ENCODE results near the gene TMPRSS5.

Gene TMPRSS5

DNA sequence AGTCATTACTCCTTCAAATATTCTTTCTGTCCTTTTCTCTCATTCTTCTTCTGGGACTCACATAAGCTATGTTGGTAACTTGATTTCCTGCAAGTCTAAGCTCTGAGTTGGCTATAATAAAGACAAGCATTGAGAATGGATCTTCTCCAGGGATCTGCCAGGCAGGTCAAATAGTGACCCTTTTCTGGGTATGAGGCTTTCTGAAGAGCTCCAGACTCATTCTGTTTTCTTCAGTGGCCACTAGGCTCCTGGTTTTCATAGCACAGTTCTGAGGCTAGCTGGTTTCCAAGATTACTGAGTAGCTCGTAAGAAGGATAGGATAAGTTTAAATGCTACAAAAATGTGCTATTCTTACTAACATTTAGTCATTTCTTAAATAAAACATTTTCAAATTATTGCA, 38.3 kb downstream of the TMPRSS5 start:
- H3K9ac ChIP-seq (ENCODE audit: insufficient read length, low read depth), result no peak overlapping the region
- peaks cover 1% of the 10 kb centered on the region for H3K4me1 ChIP-seq (ENCODE audit: insufficient read depth, insufficient read length)
- no peaks in the 10 kb centered on the region for H3K36me3 ChIP-seq (ENCODE audit: insufficient read depth, insufficient read length, low read length)
- no peaks in the 10 kb centered on the region for H3K27me3 ChIP-seq (ENCODE audit: insufficient read depth, insufficient read length)
- H3K4me3 ChIP-seq (ENCODE audit: insufficient read length, low read depth), result no peak overlapping the region
- no peak for DNase-seq (ENCODE audit: low read depth, low spot score)
- H3K9me3 ChIP-seq (ENCODE audit: insufficient read depth, low read length), result peaks cover 19% of the 10 kb centered on the region
- TF ChIP-seq SUZ12 (IDR thresholded peaks at IDR 0.05; ENCODE audit: extremely low read depth, insufficient read depth, insufficient read length), result no peak
- no peak for TF ChIP-seq YY1 (IDR thresholded peaks at IDR 0.05; ENCODE audit: insufficient read depth, insufficient read length)
- TF ChIP-seq ZNF274 (IDR thresholded peaks at IDR 0.05; ENCODE audit: low read depth, low read length), result no peak

DNA sequence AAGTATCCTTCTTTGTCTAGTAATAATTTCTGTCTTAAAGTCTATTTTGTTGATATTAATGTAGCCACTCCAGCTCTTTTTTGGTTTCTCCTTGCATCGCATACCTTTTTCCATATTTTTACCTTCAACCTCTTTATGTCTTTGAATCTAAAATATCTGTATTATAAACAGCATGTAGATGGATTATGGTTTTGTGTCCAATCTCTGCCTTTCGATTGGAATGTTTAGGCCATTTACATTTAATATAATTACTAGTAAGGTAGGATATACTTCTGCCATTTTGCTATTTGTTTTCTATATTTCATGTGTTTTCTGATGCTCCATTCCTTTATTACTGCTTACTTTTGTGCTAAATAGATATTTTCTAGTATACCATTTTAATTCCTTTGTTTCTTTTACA, 39.5 kb downstream of the TMPRSS5 start:
- H3K9ac ChIP-seq (ENCODE audit: insufficient read length, low read depth), result no peak overlapping the region
- TF ChIP-seq ZNF274 (IDR thresholded peaks at IDR 0.05; ENCODE audit: low read depth, low read length), result no peak
- no peak for TF ChIP-seq YY1 (IDR thresholded peaks at IDR 0.05; ENCODE audit: insufficient read depth, insufficient read length)
- TF ChIP-seq SUZ12 (IDR thresholded peaks at IDR 0.05; ENCODE audit: extremely low read depth, insufficient read depth, insufficient read length), result no peak
- H3K9me3 ChIP-seq (ENCODE audit: insufficient read depth, low read length), result peaks cover 19% of the 10 kb centered on the region
- no peak for DNase-seq (ENCODE audit: low read depth, low spot score)
- no peak overlapping the region for H3K4me3 ChIP-seq (ENCODE audit: insufficient read length, low read depth)
- no peaks in the 10 kb centered on the region for H3K4me1 ChIP-seq (ENCODE audit: insufficient read depth, insufficient read length)
- no peaks in the 10 kb centered on the region for H3K27me3 ChIP-seq (ENCODE audit: insufficient read depth, insufficient read length)
- H3K36me3 ChIP-seq (ENCODE audit: insufficient read depth, insufficient read length, low read length), result no peaks in the 10 kb centered on the region

DNA sequence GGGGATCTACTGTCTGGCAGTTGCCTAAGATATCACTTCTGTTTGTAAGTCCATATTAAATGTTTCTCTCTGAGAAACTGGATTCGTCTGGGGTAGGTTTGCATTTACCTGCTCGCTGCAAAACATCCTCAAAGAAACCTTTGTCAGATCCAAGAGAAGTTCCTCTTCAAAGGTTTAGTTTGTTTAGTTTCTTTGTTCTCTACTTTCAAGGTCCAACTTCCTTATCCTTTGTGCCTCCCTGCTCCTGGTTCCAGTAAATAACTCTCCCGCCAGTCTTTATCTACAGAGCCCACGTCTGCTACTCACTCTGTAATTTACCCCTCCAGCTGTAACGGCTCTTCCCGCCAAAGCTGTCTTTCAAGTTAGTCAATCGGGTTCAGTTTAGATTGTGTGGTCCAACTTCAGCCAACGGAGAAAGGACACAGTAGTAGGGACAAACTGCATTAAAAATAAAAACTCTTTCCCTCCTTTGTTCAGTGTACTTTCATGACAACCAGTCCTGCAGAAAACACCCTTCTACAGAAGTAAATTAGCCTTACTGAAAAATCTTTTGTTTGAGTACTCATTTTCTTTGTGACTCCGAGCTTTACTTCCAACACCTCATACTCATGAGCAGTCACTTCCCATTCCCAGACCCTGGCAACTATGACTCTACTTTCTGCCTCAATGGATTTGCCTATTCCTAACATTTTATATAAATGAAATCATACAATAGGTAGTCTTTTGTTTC, 41.0 kb downstream of the TMPRSS5 start:
- H3K27me3 ChIP-seq (ENCODE audit: insufficient read depth, insufficient read length), result no peaks in the 10 kb centered on the region
- no peak for TF ChIP-seq SUZ12 (IDR thresholded peaks at IDR 0.05; ENCODE audit: extremely low read depth, insufficient read depth, insufficient read length)
- no peak for TF ChIP-seq YY1 (IDR thresholded peaks at IDR 0.05; ENCODE audit: insufficient read depth, insufficient read length)
- TF ChIP-seq ZNF274 (IDR thresholded peaks at IDR 0.05; ENCODE audit: low read depth, low read length), result no peak
- no peak overlapping the region for H3K4me3 ChIP-seq (ENCODE audit: insufficient read length, low read depth)
- no peak overlapping the region for H3K9ac ChIP-seq (ENCODE audit: insufficient read length, low read depth)
- peaks cover 19% of the 10 kb centered on the region for H3K9me3 ChIP-seq (ENCODE audit: insufficient read depth, low read length)
- no peak for DNase-seq (ENCODE audit: low read depth, low spot score)
- H3K4me1 ChIP-seq (ENCODE audit: insufficient read depth, insufficient read length), result no peaks in the 10 kb centered on the region
- no peaks in the 10 kb centered on the region for H3K36me3 ChIP-seq (ENCODE audit: insufficient read depth, insufficient read length, low read length)

DNA sequence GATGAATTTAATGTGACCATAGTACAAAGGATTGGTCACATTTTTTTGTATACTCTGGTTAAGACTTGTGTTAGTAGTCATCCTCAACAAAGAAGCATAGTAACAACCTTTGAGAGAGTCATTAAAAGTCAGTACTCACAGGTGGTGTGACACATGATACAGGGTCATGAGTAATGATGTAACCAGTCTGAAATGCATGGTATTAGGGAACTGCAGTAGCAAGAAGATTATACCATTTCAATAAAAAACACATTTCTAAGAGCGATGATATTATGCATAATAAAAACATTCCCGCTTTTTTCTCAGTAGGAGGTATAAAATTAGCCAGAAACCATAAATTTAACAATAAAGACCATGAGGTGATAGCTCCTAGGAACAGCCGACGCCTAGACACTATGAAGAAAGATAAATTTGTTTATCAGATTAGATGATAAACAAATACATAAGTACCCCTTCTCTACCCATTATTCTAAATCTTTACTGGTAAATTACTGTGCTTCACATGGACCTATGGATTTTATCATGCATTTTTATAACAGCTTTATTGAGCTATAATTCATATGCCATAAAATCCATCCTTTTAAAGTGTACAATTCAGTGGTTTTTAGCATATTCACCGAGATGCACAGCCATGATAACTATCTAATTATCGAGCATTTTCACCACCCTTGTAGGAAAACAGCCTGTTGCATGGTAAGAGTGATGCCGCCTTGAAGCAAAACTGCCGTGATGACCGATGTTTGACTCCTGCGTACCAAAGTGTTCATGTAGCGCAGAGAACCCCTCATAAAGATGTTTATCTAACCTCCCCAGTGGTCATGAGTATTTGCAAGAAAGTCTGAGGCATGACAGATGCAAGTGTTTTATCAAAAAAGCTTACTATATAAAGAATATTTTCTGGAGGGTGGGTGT, 41.8 kb downstream of the TMPRSS5 start:
- H3K4me3 ChIP-seq (ENCODE audit: insufficient read length, low read depth), result no peak overlapping the region
- no peaks in the 10 kb centered on the region for H3K36me3 ChIP-seq (ENCODE audit: insufficient read depth, insufficient read length, low read length)
- H3K4me1 ChIP-seq (ENCODE audit: insufficient read depth, insufficient read length), result no peaks in the 10 kb centered on the region
- peaks cover 19% of the 10 kb centered on the region for H3K9me3 ChIP-seq (ENCODE audit: insufficient read depth, low read length)
- H3K9ac ChIP-seq (ENCODE audit: insufficient read length, low read depth), result no peak overlapping the region
- no peak for TF ChIP-seq SUZ12 (IDR thresholded peaks at IDR 0.05; ENCODE audit: extremely low read depth, insufficient read depth, insufficient read length)
- no peaks in the 10 kb centered on the region for H3K27me3 ChIP-seq (ENCODE audit: insufficient read depth, insufficient read length)
- DNase-seq (ENCODE audit: low read depth, low spot score), result no peak

GRCh38 chr11:113663567-113663966, 42.5 kb downstream of the TMPRSS5 start:
- DNase-seq (ENCODE audit: low read depth, low spot score), result no peak
- Histone ChIP-seq H3K9ac (ENCODE audit: insufficient read length, low read depth) (no peak overlapping the region), H3K4me3 (ENCODE audit: insufficient read length, low read depth) (no peak overlapping the region), H3K27me3 (ENCODE audit: insufficient read depth, insufficient read length) (no peaks in the 10 kb centered on the region), H3K36me3 (ENCODE audit: insufficient read depth, insufficient read length, low read length) (no peaks in the 10 kb centered on the region), H3K9me3 (ENCODE audit: insufficient read depth, low read length) (peaks cover 19% of the 10 kb centered on the region), H3K4me1 (ENCODE audit: insufficient read depth, insufficient read length) (no peaks in the 10 kb centered on the region)
- TF ChIP-seq YY1 (IDR thresholded peaks at IDR 0.05; ENCODE audit: insufficient read depth, insufficient read length), result no peak
- no peak for TF ChIP-seq ZNF274 (IDR thresholded peaks at IDR 0.05; ENCODE audit: low read depth, low read length)
- TF ChIP-seq SUZ12 (IDR thresholded peaks at IDR 0.05; ENCODE audit: extremely low read depth, insufficient read depth, insufficient read length), result no peak

DNA sequence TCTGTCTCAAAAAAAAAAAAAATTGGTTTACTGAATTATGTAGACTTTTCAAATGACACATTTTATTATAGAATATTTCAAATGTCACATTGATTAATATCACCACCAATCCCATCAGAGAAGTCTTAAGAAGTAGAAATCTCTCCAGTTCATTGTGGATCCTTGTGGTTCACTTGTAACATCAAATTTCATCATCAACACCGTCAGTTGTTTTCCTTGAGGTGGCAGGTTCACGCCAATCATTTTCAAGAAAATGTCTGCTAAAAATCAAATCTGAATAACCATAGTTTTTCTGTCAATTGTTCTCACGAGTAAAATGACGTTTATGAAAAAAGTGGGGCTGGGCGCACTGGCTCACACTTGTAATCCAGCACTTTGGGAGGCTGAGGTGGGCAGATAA, 50.3 kb downstream of the TMPRSS5 start:
- H3K36me3 ChIP-seq (ENCODE audit: insufficient read depth, insufficient read length, low read length), result no peaks in the 10 kb centered on the region
- H3K9ac ChIP-seq (ENCODE audit: insufficient read length, low read depth), result no peak overlapping the region
- TF ChIP-seq ZNF274 (IDR thresholded peaks at IDR 0.05; ENCODE audit: low read depth, low read length) (no peak), SUZ12 (IDR thresholded peaks at IDR 0.05; ENCODE audit: extremely low read depth, insufficient read depth, insufficient read length) (no peak), YY1 (IDR thresholded peaks at IDR 0.05; ENCODE audit: insufficient read depth, insufficient read length) (no peak)
- H3K27me3 ChIP-seq (ENCODE audit: insufficient read depth, insufficient read length), result no peaks in the 10 kb centered on the region
- H3K9me3 ChIP-seq (ENCODE audit: insufficient read depth, low read length), result peaks cover 3% of the 10 kb centered on the region; the same call in 1 of the 2 replicates
- H3K4me3 ChIP-seq (ENCODE audit: insufficient read length, low read depth), result no peak overlapping the region
- DNase-seq (ENCODE audit: low read depth, low spot score), result no peak
- H3K4me1 ChIP-seq (ENCODE audit: insufficient read depth, insufficient read length), result no peaks in the 10 kb centered on the region

DNA sequence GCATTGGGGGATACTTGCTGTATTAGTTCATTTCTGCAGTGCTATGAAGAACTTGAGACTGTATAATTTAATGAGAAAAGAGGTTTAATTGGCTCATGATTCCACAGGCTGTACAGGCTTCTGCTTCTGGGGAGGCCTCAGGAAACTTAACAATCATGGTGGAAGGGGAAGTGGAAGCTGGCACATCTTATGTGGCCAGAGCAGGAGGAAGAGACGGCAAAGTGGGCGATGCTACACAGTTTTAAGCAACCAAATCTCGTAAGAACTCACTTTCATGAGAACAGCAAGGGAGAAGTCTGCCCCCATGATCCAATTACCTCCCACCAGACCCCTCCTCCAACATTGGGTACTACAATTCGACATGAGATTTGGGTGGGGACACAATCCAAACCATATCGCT, 55.1 kb downstream of the TMPRSS5 start:
- H3K9ac ChIP-seq (ENCODE audit: insufficient read length, low read depth), result no peak overlapping the region
- no peaks in the 10 kb centered on the region for H3K4me1 ChIP-seq (ENCODE audit: insufficient read depth, insufficient read length)
- H3K27me3 ChIP-seq (ENCODE audit: insufficient read depth, insufficient read length), result no peaks in the 10 kb centered on the region
- no peak overlapping the region for H3K4me3 ChIP-seq (ENCODE audit: insufficient read length, low read depth)
- no peak for DNase-seq (ENCODE audit: low read depth, low spot score)
- H3K9me3 ChIP-seq (ENCODE audit: insufficient read depth, low read length), result peaks cover 25% of the 10 kb centered on the region; the same call in 1 of the 2 replicates
- TF ChIP-seq ZNF274 (IDR thresholded peaks at IDR 0.05; ENCODE audit: low read depth, low read length) (no peak), YY1 (IDR thresholded peaks at IDR 0.05; ENCODE audit: insufficient read depth, insufficient read length) (no peak), SUZ12 (IDR thresholded peaks at IDR 0.05; ENCODE audit: extremely low read depth, insufficient read depth, insufficient read length) (no peak)
- H3K36me3 ChIP-seq (ENCODE audit: insufficient read depth, insufficient read length, low read length), result no peaks in the 10 kb centered on the region

All from NT2/D1 (cell line).